Myocyte (in vitro differentiated cells): ENCODE results near the gene SH3PXD2B. TPM values are rescaled to one million over a fixed set of nuclear protein-coding genes. Genes with fewer than 3 reads are reported as not detected.
"Not testable (repeated sequence)": the region's sequence is repeated elsewhere in the genome, so short reads cannot be mapped to it uniquely, and the experiment has no call there.

ENCODE experiments used
- DNase-seq: peaks from one replicate; pipeline ENCODE4 v3.0.0-alpha.2; 2012; ENCODE audit warnings: low read depth
- total RNA-seq: library from RNA; depleted of rRNA; stranded (reverse); fragments of >200 nt; gene quantifications from 2 replicates; pipeline ENCODE4 v1.2.3, GENCODE V29; 2014

SH3PXD2B gene
- total RNA-seq, 1 donor from 2014 or later = 28.8 TPM

DNA sequence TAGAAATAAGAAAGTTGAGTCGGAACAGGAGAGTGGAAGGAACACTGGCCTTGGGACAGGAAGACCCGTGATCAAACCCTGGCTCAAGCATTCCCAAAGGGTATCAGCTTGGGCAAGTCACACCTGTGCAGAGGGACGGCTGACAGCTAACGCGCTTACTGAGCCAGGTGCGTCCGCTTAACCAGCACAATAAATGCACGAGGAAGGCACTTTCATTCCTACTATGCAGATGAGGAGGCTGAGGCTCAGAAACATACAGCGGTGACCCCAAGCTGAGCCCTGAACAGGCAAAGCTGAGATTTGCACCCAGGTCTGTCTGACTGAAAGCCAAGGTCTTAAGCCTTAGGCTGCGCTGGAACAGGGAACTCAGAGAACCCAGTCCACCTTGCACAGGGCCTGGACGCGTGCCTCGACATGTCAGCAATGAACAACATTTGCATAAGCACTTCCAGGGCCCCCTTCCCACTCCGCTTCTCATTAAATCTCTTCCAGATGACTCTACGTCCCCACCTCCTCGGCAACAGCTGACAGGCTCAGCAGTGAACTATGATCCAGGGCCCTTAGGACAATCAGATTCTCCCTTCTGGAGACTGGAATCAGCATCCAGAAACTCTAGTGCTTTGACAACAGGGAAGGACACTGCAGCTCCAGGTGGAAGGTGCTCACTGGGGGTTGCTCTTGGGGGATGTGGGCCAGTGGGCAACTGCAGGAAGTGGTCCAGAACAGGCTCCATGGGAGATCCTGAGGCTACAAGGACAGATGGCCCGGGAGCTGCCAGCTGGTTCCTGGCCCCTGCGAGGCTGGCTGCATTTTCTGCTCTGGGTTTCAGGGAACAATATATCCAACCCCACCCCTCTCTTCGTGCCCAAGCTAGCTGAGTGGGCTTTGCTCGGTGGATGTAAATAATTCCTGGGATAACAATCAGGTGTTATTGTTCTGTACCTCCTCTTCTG lies 35.2 kb downstream of the SH3PXD2B start:
- DNase-seq = peak; percentile 40

DNA sequence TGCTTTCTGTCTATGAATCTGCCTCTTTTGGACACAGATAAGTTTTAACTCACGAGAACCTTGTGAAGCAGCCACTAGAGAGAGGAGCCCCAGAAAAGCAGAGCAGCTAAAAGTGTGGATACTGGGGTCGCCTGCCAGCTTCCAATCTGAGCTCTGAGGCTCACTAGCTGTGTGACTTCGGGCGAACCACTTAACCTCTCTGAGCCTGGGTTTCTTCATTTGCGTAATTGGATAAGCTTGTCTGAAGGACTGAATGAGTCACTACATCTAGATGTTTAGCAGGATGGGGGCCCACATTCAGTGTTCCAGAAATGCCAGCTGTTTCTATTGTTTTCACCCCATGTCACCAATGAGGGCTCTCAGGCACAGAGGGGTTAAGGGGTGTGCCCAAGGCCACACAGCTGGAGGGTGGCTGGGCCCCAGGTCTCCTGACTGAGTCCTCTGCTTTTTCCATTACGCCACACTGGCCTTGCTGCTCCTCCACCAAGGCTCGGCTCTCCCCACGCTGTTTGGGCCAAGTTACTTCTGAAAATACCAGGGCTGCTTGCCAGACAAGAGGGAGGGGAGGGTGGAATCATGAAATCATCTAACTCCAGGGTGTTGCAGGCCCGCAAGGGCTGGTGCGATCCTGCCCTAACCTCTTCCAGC lies 36.2 kb downstream of the SH3PXD2B start:
- DNase-seq = peak; percentile 94

GRCh38 chr5:172417130-172417841 lies 37.0 kb downstream of the SH3PXD2B start:
- DNase-seq = peak; percentile 52

- no peak for DNase-seq
Measured at GRCh38 chr5:172415362-172416275, 38.7 kb downstream of the SH3PXD2B start.

DNA sequence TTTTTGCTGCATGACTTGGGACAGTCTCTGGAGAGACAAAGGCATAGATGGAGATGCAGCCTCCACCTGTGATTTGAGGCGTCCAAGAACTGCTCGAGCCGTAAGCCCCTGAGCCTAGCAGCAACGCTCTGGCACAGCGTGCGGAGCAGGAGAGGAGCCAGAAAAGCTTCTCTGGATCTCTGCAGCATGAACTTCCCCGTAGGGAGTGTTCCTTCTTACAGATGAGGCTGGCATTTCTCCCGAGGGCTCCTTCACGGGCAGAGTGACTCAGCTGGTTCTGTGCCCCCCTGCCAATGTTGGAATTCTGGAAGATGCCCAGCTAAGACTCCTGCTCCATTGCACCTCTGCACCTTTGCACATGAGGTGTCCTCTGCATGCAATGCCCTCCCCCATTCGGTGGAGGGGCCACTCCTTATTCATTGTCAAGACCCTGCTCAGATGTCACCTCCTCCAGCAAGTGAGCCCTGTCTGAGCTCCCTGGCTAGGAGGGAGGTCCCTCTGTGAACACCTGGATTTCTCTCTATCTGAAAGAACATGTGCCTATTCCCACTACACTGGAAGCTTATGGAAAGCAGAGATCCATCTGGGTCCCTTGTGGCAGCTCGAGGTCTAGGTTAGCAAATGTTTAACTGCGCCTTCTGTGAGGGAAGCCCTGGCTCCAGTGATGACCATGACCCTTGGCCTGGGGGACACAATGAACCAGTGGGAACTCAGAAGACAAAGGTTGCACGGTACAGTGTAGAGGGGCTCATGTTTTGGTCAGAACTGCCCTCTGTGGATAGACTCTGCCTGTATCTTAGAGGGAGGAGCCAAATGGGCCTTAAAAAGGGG lies 39.6 kb downstream of the SH3PXD2B start:
- DNase-seq = no peak

GRCh38 chr5:172413601-172414171 lies 40.6 kb downstream of the SH3PXD2B start:
- DNase-seq = no peak

GRCh38 chr5:172412724-172413286 lies 41.5 kb downstream of the SH3PXD2B start:
- peak; percentile 42 for DNase-seq

DNA sequence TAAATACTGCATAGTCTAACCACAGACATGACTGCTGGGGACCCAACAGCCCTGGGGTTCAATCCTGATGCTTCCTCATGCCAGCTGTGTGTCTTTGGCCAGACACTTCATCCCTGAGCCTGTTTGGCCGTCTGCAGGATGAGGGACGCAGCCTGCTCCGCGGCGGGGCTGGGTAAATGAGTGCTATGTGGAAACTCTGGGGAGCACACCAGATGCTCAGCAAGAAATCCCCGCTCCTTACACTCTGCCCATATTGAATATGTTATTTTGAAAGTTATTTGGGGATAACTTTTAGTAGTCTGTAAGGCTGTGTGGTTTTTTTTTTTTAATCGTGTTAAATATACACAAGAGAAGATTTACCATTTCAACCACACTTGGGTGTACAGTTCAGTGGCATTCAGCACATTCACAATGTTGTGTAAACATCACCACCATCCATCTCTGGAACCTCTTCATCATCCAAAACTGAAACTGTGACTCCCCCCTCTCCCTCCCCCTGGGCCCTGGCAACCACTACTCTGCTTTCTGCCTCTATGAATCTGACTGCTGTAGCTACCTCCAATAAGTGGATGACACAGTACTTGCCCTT lies 42.7 kb downstream of the SH3PXD2B start:
- no peak for DNase-seq

- DNase-seq = no peak
Measured at GRCh38 chr5:172410662-172411483, 43.5 kb downstream of the SH3PXD2B start.

DNA sequence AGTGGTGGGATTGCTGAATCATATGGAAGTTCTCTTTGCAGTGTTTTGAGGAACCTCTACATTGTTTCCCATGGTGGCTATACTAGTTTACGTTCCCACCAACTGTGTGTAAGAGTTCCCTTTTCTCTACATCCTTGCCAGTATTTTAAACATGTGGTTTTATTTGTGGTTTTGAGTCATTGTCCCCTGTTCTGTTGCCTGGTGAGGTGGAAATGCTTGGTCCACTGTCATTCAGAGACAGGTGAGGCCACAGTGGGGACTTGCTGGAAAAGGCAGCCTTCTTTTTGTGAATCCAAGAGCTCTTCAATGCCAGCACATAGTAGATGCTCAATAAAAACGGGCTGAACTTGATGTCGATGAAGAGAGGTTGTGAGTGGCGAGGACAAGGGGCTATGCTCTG lies 44.2 kb downstream of the SH3PXD2B start:
- peak; percentile 61 for DNase-seq

DNA sequence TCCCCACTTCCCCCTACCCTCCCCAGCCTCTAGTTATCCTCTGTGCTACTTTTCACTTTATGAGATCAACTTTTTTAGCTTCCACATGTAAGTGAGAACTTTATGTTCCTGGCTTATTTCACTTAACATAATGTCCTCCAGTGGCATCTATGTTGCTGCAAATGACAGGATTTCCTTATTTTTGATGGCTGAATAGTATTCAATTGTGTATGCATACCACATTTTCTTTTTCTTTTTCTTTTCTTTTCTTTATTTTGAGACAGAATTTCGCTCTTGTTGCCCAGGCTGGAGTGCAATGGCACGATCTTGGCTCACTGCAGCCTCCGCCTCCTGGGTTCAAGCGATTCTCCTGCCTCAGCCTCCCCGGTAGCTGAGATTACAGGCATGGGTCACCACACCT lies 44.8 kb downstream of the SH3PXD2B start:
- DNase-seq = not testable (repeated sequence)

DNA sequence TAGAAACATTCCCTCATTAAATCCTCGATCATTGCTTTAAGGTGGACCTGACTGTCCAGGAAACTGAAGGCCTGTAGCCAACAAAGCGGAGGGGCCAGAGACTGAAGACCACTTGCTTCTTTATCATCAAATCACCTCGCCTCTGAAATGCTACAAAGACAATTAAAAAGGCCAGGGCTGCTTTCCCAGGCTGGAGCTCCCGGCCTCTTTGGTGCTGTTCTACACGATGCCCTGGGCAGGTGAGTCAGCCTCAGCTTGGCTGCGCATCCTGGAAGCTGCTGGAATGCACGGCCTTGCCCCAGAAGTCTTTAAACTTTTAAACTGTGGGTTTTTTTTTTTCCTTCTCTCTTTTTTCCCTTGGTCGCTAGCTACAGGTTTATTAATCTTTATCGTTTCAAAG lies 46.5 kb downstream of the SH3PXD2B start:
- DNase-seq = no peak

DNA sequence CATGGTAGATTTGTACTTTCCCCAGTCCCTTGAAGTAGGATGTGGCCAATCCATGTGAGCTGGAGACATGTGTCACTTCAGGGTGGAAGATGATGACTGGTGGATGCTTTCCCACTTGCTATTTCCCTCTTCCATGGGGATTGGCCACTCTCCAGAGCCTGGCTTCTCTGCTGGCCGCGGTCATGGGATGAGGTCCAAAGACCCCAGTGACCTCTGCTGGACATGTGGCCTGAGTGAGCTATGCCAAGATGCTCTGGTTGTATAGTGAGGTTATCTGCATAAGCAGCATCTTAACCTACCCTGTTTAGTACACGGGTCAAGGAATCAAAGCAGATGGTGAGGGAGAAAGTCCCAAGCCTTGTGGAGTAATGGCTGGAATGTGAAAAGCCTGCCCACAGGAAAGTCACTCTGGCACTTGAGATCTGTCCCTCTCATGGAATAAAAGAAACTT lies 47.1 kb downstream of the SH3PXD2B start:
- DNase-seq = peak; percentile 96

DNA sequence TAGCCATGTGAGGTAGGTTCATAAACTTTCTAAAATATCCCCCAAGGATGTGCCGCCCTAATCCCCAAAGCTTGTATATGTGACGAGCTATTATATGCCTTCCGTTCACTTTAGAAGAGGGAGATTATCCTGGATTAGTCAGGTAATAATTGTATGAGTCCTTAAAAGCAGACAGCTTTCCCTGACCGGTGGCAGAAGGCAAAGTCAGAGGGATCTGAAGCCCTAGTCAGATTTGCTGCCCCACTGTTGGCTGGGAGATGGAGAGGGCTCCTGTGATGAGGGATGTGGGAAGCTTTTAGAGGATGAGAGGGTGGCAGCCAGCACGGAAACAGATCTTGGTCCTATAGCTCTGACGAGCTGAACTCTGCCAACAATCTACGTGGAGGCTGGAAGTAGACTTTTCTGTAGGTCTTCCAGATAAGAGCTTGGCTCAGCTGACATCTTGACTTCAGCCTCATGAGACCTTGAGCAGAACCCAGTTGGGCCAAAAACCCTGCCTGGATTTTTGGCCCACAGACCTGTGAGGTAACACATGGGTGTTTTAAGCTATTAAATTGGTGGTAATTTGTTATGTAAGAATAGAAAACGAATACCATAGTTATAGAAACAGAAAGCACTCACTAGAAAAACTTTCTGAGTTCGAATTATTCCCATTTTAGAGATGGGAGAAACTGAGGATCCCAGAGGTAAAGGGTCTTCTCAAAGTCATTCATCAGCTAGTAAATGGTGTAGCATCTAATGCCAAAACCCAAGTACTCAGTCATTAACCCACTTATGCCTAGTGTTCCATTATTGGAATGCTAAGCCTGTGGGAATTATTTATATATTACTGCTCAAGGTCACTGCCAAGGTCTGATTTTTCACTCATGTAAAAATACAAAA lies 48.9 kb downstream of the SH3PXD2B start:
- no peak for DNase-seq

- DNase-seq = no peak
Measured at GRCh38 chr5:172404746-172405145, 49.6 kb downstream of the SH3PXD2B start.

- DNase-seq = no peak
Measured at GRCh38 chr5:172403817-172404216, 50.5 kb downstream of the SH3PXD2B start.
